Stimulated activated CD4-positive, alpha-beta T cell treated with anti-CD3 and anti-CD28 coated beads, Interleukin-12 subunit alpha, Interleukin-12 subunit beta, amount 100 ng/mL, for 48 hours (primary cell): ENCODE results near the gene SUMF1.

Experiments
- DNase-seq, 3 donors: peaks; one replicate each; pipeline ENCODE4 v3.0.0-alpha.2; 2020; ENCODE audit warnings: low read depth in 2 of 3, low spot score in 1 of 3

SUMF1 gene

DNA sequence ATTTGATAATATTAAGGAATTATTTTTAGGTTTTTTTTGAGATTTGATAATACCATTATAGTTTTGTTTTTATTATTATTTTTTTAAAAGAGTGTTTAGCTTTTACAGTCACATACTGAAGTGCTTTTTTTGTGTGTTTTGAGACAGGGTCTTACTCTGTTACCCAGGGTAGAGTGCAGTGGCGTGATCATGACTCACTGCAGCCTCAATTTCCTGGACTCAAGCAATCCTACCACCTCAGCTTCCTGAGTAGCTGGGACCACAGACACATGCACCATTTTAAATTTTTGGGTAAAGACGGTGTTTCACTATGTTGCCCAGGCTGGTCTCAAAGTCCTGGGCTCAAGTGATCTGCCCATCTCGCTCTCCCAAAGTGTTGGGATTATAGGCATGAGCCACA lies 73.0 kb downstream of the SUMF1 start:
- DNase-seq, result no peak

DNA sequence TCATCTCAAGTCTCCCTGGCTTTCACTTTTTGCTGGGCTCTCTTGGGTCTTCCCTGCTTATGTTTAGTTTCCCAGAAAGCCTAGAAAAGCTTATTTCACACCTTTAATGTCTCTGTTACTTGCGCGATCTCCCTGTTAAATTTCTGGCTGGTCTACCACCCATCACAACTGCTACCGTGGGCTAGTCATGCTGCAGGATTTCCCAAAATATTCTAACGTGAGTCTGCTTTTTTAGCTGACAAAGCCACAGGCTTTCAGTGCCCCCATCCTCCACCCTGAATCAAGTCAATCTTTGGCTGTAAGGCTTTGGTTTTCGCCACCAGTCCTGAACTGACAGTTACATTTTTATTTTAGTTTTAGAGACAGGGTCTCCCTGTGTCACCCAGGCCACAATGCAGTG lies 74.1 kb downstream of the SUMF1 start:
- DNase-seq, result no peak

DNA sequence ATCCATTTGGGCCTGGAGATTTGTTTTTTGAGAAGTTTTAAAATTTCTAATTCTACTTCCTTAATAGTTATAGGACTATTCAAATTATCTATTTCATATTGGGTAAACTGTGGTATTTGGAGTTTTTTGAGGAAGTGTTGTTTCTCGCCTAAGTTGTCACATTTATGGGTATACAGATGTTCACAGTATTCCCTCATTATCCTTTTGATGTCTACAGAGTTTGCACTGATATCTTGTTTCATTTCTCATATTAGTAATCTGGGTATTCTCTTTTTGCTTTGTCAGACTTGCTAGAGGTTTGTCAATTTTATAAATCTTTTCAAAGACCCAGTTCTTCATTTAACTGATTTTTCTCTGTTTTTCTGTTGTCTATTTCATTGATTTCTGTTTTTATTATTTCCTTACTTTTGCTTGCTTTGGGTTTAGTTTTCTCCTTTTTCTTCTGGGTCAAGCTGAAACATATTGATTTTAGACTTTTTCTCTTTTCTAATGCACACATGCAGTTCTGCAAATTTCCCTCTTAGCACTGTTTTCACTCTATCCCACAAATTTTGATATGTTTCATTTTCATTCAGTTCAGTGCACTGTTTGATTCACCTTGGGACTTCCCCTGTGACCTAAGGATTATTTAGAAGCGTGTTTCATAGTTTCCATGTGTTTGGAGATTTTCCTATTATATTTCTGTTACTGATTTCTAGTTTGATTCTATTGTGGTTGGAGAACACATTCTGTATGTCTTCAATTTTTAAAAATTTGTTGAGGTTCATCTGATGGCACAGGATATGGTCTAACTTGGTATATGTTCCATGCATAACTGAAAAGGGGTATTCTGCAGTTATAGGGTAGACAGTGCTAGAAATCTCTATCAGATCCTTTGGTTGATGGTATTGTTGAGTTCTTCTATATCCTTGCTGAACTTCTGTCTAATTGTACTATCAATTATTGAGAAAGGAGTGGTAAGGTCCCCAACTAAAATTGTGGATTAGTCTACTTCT lies 79.6 kb downstream of the SUMF1 start:
- DNase-seq, result no peak

DNA sequence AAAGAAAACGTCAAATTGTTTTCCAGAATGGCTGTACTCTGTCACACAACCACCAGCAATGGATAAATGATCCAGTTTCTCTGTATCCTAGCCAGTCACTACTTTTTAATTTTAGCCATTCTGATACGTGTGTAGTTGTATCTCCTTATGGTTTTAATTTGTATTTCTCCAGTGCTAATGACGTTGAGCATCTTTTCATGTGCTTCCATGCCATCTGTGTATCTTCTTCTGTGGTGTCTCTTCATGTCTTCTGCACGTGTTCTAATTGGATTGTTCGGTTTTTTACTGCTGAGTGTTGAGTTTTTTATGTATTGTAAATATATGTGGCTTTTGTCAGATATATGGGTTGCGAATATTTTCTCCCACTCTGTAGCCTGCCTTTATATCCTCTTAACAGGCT lies 81.9 kb downstream of the SUMF1 start:
- DNase-seq, result no peak

DNA sequence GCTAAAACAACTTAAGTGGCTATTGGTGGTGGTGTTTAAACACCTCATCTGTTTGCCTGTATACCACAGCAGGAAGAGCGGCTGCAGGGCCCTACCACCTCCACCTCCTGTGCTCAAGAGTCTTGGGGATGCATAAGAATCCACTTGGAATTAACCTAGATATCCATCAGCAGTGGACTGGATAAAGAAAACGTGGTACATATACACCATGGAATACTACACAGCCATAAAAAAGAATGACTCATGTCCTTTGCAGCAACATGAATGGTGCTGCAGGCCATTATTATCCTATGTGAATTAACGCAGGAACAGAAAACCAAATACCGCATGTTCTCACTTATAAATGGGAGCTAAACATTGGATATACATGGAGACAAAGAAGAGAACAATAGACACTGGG lies 87.1 kb downstream of the SUMF1 start:
- DNase-seq, result no peak

DNA sequence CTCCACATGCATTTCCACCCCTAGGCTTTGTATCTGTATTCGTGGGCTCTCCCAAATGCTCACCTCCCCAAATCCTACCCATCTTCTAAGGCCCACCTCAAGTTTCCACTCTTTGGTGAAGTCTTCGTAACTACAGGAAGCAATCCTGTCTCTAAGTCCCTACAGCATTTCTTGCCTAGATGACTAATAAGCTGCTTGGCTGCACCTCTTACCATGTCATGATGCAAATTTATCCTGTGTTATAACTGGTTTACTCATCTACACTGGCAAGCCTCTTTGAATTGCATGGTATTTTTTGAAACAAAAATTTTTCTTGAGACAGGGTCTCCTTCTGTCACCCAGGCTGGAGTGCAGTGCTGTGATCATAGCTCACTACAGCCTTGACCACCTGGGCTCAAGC lies 90.6 kb downstream of the SUMF1 start:
- no peak for DNase-seq

DNA sequence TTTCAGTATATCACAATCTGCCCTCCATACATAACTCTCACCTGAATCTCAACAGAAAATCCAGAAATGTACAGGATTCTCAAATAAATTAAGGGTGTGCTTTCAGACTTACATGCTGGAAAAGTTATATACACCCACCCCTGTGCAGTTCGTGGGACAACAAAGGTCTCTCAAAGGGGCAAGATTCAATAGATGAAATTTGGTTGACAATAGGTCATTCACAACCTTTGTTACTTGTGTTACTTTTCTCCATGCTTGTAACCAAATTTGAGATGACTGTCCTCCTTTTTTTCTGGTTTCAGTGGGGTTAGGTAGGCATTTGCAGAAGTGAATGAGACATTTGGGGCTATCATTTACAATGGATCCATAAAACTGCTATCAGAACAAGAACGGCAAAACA lies 91.2 kb downstream of the SUMF1 start:
- no peak for DNase-seq

DNA sequence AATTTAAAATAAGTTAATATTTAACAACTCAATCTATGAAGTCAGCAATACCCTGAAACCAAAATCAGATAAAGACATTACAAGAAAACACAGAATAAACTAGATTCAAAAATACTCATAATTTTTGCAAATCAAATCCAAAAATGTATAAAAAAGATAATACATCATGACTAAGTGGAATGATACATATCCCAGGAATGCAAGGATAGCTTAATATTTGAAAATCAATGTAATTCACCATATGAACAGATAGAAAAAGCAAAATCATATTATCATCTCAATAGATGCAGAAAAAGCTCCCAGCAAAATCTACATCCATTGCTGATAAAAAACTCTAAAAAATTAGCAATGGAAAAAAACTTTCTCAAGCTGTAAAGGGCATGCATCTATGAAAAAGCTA lies 93.4 kb downstream of the SUMF1 start:
- no peak for DNase-seq

DNA sequence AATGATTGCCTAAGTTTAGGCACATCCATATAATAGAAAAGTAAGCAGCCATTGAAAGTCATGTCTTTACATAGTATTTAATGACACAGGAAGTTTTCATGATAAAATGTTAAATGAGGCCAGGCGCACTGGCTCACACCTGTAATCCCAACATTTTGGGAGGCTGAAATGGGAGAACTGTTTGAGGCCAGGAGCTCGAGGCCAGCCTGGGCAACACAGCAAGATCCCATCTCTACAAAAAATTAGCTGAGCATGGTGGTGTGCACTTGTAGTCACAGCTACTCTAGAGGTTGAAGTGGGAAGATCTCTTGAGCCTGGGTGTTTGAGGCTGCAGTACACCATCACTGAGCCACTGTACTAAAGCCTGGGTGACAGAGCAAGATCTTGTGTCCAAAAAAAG lies 104.5 kb downstream of the SUMF1 start:
- no peak for DNase-seq

DNA sequence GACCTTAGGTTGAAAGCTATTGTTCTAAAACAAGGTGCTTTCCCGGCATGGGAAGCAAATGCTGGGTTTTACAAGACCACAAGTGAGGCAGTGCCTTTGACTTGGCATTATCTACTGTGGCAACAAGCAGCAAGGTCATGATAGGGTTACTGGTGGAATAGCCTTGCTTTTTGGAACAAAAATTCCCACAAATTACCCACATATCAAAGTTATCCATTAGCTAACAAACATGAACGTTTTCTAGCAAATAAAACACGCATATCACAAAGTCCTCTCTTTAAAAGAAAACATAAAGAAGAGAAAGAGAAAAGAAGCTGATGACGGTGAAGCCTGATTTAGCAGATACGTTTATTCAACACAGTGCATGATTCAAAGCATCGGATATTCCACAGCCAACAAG lies 106.3 kb downstream of the SUMF1 start:
- no peak for DNase-seq

DNA sequence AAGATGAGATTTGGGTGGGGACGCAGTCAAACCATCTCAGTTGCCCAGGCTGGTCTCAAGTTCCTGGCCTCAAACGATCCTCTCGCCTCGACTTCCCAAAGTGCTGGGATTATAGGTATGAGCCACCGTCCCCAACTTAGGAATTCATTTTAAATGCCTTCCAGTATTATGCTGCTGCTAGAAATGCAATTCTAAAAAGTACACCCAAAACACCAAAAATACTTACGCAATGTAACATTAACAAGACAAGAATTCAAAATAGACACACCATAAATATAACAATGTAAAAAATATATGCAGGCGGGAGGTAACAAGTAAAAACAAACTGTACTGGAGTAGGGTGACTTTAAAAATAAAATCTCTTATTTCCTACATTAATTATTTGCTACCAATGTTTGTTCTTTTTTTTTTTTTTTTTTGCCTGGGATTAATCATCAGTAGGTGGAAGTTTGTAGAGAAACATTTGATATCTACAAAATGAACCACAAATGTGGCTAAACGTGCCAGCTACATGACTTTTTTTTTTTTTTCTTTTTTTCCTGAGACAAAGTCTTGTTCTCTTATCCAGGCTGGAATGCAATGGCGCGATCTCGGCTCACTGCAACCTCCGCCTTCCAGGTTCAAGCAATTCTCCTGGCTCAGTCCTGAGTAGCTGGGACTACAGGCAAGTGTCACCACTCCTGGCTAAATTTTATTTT lies 107.1 kb downstream of the SUMF1 start:
- no peak for DNase-seq

DNA sequence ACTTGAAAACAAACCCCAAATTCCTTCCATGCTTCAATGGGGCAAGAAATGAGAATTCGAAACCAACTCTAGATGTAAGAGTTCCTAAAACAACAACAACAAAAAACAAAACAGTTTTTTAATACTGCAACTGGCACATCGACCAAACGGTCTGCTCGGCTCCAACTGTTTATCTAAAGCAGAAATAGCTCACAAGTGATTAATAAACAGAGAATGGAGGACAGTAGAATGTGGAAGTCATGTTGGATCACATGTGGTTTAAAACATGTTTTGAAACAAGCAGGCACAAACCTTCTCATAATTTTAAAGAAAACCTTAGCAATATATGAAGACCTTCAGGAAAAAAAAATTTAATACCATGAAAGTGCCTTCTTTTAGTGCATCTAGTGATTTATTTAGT lies 108.8 kb downstream of the SUMF1 start:
- DNase-seq, result no peak

DNA sequence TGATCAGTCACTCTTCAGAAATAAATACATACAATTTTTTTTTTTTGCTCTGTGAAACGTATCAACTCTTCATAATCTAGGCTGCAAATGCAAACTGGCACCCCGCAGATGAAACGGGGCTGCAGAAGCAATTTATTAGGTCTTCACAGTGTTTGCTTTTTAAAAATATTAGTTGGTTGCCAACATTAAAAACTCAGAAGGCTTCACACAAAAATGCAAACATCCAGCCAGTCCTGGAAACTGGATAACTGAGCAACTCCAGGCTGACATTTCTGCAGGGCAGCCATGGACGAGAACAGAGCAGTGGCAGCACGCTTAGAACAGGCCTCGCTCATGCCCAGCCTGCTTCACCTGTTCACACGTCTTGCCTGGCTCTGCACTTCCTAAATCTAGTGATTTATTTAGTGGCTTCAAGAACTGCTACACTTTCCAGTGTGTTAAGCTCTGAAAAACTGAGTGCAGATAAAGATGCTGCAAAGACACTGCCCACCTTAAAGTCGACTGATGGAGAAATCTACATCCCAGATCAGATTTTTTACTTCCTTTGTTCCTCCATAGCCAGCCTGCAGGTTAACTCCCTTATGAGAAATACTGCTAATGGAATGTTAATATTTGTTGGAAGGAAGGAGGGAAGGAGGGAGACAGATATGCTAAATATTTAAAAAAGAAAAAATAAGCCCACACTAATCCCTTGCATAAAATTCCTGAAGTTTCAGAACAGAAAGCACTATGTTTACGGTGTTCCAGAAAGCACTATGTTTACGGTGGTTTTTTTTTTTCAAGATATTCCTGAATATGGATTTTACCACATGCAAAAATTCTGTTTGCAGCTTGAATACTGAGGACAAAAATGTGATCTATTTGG lies 110.3 kb downstream of the SUMF1 start:
- no peak for DNase-seq

DNA sequence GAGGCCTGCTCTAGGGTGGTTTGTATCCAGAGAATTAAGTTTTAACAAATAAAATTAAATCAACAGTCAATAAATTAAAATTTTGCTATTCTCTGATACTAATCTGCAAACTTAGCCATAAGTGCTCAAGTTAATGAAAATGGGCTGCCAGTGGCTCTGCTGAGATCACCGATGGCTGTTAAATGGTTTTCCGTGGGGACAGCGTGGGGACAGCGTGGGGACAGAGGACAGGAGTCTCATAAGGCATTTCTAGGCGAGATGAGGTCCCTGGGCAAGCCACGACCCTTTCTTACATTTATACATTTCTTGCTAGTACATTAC lies 110.9 kb downstream of the SUMF1 start:
- no peak for DNase-seq

DNA sequence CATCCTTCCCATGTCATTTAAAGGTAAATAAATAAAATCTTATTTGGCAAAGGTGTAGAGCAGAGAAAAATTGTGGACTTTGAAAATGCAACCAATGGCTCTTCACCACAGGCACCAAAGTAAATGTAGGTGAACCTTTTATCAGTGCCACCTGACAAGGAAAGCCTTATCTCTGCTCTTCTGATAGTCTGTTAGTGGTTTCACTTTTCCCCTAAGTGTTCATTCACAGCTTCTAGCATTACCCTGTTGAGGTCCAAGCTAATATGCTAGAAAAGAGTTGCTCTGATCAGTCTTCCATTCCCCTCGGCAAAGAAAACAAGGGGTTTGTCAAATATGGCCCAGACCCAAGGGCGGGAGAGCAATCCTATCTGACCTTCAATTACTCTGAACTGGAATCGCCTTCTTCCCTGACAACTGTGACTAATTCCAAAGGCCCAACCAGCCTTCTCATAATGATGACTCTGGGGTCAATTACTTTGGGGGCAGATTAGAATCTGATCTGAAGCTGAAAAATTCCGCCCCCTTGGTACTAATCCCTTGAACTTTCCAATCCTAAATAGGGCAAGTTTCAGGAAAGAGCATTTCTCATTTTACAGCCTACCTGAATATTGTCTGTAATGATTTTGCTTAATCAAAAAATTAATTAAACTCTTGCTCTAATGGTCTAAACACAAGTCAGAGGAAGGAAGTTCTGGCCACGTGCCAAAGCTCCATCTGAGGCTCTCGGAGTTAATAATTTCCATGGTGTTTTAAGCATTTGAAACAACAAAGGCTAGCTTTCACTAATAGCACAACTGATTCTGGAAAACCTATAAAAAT lies 111.5 kb downstream of the SUMF1 start:
- no peak for DNase-seq

DNA sequence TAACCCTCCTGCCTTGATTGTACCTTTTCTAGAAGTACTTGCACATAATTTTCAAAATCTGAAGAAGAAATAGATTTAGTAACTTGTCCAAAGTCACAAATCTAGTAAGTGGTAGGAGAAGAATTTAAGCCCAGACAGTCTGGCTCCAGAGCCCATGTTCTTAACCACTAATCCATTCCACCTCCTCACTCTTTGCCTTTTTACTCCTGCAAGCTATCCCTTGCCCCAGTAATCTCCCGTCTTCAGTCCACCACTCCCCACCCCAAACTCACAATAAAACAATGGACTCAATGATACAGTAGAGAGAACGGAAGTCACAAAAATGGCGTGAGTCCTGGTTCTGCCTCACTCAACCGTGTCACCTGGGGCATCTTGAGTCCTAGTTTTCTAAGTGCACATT lies 115.2 kb downstream of the SUMF1 start:
- DNase-seq, result no peak

DNA sequence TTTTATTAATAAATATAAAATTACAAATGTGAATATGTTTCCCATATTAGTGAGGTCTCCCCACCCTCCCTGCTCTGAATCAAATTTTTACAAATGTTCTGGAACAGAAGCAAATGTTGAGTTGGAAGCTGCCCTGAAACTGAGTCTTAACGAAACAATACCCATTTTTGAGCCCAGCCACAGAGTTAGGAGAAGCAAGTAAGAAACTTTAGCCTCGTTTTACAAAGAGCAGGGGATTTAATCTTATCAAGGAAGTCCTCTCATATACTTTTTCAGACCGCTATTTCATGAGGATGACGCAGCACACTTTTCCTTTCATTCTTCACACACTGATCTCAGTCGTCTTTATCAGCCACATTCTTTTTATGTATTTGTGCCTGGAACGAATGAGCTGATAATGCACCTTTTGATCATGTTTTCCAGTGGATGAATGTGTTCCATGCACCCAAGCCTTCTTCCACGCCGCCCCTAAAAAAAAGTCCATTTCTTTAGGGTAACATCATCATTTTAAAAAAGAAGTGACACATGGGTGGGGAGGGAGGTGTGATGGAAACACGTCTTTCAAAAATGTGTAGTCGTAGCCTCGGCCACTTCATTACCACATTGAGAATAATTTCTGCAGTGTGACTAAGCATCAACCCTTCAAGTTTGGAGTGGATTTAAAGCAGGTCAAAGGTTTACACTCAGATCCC lies 115.8 kb downstream of the SUMF1 start:
- DNase-seq, result peak; percentile 20 to 36 (median 27)

DNA sequence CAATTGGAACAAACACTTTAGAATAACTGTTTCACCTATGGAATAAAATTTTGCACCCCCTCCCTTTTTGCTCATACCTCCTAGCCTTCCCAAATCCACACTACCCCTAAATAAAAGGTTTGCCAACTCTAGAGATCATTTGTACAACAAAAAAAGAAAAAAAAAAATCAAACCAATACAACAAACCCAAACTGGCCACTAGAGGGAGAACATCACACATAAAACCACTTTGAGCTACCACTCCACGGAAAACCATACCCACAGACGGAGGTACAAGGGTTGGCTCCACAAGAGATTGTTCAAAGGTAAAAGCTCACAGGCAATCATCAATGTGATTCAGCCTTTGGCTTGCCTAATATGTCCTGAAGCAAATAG lies 116.3 kb downstream of the SUMF1 start:
- DNase-seq, result peak in 2 of 3 donors; percentile 20 to 56

DNA sequence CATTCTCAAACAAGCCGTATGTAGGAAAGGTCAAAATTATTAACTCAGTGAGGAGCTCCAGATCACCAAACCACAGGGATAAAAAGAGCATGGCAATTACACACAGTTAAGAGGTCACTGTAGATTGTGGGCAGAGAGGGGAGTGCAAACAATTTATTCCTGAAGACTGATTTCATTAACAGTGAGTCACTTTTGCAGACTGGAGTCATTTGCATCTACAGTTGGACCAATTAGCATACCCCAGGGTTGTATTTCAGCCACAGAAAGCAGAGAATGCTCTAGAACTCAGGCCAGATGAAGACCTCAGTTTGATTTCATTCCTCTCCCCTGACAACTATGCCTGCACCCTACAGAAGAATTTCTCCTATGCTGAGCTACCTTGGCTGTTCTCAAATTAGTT lies 123.8 kb downstream of the SUMF1 start:
- no peak for DNase-seq

DNA sequence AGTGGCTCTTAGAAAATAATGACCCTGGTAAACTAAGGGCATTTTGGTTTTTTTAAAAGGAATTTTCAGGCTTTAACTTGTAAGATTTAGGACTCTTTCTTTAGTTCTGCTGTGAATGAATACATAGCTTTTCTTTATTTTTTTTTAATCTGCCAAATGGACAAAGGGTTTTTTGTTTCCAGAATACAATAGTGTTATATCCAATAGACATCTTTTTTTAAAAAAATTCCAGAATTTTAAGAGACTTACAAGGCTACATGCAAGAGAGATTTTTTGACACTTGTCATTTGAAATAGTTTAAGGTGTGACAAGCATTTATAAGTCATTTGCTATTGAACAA lies 125.8 kb downstream of the SUMF1 start:
- no peak for DNase-seq
